ENCODE data around the gene HNRNPA3.

HNRNPA3 gene

DNA sequence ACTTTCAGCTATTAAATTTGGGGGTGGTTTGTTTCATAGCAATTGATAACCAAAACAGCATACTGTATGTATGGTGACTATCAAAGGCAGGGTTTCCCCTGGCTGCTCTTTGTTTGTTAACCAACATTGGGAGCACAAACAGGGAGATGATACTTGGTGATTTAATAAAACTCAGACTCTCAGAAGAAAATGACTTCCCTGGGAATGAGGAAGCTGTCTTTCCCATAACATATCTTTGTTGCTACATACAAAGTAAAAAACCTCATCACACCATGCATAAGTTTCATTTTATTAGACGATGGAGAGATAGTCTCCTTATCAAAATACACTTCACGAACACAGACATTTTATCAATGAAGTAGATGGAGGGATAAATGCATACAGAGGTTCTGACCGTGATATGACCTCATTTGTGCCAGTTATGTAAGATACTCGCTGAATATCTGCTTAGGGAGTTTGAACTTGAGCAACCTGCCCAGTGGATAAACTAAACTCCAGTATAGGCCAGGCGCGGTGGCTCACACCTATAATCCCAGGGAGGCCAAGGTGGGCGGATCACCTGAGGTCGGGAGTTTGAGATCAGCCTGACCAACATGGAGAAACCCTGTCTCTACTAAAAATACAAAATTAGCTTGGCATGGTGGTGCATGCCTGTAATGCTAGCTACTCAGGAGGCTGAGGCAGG is 55.7 kb downstream of the HNRNPA3 start:
- DNase-seq (ENCODE audit: insufficient read length, low spot score) (no peak), FAIRE-seq (no peak)

DNA sequence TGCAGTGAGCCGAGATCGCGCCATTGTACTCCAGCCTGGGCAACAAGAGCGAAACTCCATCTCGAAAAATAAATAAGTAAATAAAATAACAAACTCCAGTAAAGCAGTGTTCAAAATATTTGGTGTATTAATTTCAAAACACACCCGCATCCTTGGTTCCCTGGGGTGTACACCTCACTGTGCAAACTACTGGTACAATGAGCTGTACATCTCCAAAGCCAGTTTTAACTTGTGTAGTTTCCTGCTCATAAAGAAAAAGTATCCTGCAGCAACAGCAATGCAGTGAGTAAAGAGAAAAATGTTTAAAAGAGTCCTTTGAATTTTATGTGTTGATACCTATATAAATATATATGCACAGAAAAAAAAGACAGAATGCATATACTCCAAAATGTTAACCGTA is 56.3 kb downstream of the HNRNPA3 start:
- no peak for FAIRE-seq

DNA sequence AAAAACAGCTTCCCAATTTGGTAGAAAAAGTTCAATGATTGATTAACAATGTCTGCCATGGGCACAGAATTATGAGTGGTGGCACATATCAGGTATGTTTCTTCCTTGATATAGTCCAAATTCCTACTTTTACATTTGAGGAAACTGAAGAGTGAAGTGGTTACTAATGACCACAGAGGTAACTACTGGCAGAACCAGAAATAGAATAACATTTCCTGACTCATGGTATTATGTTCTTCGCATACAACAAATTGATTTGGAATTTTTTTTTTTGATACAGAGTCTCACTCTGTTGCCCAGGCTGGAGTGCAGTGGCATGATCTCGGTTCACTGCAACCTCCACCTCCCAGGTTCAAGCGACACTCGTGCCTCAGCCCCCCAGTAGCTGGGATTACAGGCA is 57.9 kb downstream of the HNRNPA3 start:
- FAIRE-seq (no peak), DNase-seq (ENCODE audit: insufficient read length, low spot score) (no peak)

More for the DNA sequence above, 56.3 kb downstream of the HNRNPA3 start:
- DNase-seq (ENCODE audit: insufficient read length, low spot score), result no peak

- FAIRE-seq (no peak), DNase-seq (ENCODE audit: insufficient read length, low spot score) (no peak)
Observed at GRCh38 chr2:177271981-177272666, 59.5 kb downstream of the HNRNPA3 start.

- FAIRE-seq, result peak; percentile 31
Observed at GRCh38 chr2:177272765-177273164, 60.2 kb downstream of the HNRNPA3 start.

DNA sequence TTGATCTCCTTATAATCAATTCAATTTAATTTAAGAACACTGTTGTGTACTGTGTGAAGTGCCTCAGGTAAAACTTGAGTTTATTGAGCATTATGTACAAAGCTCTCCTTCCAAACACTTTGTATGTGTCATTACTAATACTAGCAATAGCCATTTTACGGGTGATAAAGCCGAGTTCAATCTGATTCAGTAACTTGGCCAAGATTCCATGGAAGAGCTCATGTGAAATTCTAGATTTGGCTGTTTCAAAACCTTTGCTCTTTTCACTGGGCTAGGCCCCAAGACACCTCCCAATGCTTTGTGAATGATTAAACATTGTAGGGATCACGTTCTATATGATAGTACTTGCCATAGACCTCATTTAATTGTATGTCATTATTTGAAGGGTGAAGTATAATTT is 60.8 kb downstream of the HNRNPA3 start:
- DNase-seq (ENCODE audit: insufficient read length, low spot score), result no peak
- peak; percentile 37 for FAIRE-seq

More at GRCh38 chr2:177272765-177273164, 60.2 kb downstream of the HNRNPA3 start:
- DNase-seq (ENCODE audit: insufficient read length, low spot score), result no peak
